T-helper 1 cell treated with Interleukin-12 subunit alpha and Interleukin-12 subunit beta and Interleukin-4 antibody, amounts not matched to agents 30 μg/mL and 1 μg/mL, for 36 hours (primary cell): Measurements from ENCODE around the gene NPR1.
A peak's percentile ranks its signal among the peaks of the same experiment; 100 is the strongest.
"Not testable (repeated sequence)": the region's sequence is repeated elsewhere in the genome, so short reads cannot be mapped to it uniquely, and the experiment has no call there.

Source experiments
- H3K27ac Mint-ChIP-seq: one replicate; pipeline ENCODE4 v1.8.0; 2021; ENCODE audit warnings: mild to moderate bottlenecking, mixed read lengths
- H3K27me3 Mint-ChIP-seq: one replicate; pipeline ENCODE4 v1.8.0; 2021; ENCODE audit warnings: low read depth, mixed read lengths
- H3K36me3 Mint-ChIP-seq: one replicate; pipeline ENCODE4 v1.8.0; 2021; ENCODE audit warnings: low read depth, mixed read lengths
- H3K4me1 Mint-ChIP-seq: one replicate; pipeline ENCODE4 v1.8.0; 2021; ENCODE audit warnings: low read depth, mixed read lengths
- H3K4me3 Mint-ChIP-seq: one replicate; pipeline ENCODE4 v1.8.0; 2021; ENCODE audit warnings: mild to moderate bottlenecking, moderate library complexity, mixed read lengths
- H3K9me3 Mint-ChIP-seq: one replicate; pipeline ENCODE4 v1.8.0; 2021; ENCODE audit warnings: mixed read lengths

The NPR1 gene

DNA sequence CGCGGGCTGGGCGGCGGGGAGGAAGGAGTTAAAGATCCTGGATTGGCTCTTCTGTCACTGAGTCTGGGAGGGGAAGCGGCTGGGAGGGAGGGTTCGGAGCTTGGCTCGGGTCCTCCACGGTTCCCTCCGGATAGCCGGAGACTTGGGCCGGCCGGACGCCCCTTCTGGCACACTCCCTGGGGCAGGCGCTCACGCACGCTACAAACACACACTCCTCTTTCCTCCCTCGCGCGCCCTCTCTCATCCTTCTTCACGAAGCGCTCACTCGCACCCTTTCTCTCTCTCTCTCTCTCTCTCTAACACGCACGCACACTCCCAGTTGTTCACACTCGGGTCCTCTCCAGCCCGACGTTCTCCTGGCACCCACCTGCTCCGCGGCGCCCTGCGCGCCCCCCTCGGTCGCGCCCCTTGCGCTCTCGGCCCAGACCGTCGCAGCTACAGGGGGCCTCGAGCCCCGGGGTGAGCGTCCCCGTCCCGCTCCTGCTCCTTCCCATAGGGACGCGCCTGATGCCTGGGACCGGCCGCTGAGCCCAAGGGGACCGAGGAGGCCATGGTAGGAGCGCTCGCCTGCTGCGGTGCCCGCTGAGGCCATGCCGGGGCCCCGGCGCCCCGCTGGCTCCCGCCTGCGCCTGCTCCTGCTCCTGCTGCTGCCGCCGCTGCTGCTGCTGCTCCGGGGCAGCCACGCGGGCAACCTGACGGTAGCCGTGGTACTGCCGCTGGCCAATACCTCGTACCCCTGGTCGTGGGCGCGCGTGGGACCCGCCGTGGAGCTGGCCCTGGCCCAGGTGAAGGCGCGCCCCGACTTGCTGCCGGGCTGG, at the start of gene NPR1:
TSS of gene NPR1 (plus strand) at position 170 of the 818 bp plus-strand sequence. CDS start at position 591, 421 bp downstream.
- peak within 1 kb of the TSS; percentile 76 for H3K4me3 Mint-ChIP-seq
- peaks cover 3% of the 10 kb centered on the region for H3K36me3 Mint-ChIP-seq
- H3K27ac Mint-ChIP-seq = no peak within 1 kb of the TSS
- H3K27me3 Mint-ChIP-seq = peaks cover 59% of the 10 kb centered on the region
- H3K9me3 Mint-ChIP-seq = no peaks in the 10 kb centered on the region
- H3K4me1 Mint-ChIP-seq = peaks cover 16% of the 10 kb centered on the region

GRCh38 chr1:153629343-153629665, 49.2 kb upstream of the NPR1 start:
- no peak overlapping the region for H3K27ac Mint-ChIP-seq

GRCh38 chr1:153629971-153630370, 48.5 kb upstream of the NPR1 start:
- Mint-ChIP-seq H3K27ac (no peak overlapping the region), H3K27me3 (no peaks in the 10 kb centered on the region), H3K4me1 (peaks cover 12% of the 10 kb centered on the region), H3K4me3 (no peak overlapping the region), H3K9me3 (no peaks in the 10 kb centered on the region), H3K36me3 (peaks cover 6% of the 10 kb centered on the region)

More at GRCh38 chr1:153629343-153629665, 49.2 kb upstream of the NPR1 start:
- Mint-ChIP-seq H3K36me3 (peaks cover 2% of the 10 kb centered on the region), H3K4me3 (no peak overlapping the region), H3K4me1 (peaks cover 12% of the 10 kb centered on the region), H3K27me3 (no peaks in the 10 kb centered on the region), H3K9me3 (no peaks in the 10 kb centered on the region)

GRCh38 chr1:153630384-153630783, 48.1 kb upstream of the NPR1 start:
- Mint-ChIP-seq H3K4me3 (no peak overlapping the region), H3K27ac (no peak overlapping the region), H3K9me3 (no peaks in the 10 kb centered on the region), H3K36me3 (peaks cover 6% of the 10 kb centered on the region), H3K27me3 (no peaks in the 10 kb centered on the region), H3K4me1 (peaks cover 12% of the 10 kb centered on the region)

DNA sequence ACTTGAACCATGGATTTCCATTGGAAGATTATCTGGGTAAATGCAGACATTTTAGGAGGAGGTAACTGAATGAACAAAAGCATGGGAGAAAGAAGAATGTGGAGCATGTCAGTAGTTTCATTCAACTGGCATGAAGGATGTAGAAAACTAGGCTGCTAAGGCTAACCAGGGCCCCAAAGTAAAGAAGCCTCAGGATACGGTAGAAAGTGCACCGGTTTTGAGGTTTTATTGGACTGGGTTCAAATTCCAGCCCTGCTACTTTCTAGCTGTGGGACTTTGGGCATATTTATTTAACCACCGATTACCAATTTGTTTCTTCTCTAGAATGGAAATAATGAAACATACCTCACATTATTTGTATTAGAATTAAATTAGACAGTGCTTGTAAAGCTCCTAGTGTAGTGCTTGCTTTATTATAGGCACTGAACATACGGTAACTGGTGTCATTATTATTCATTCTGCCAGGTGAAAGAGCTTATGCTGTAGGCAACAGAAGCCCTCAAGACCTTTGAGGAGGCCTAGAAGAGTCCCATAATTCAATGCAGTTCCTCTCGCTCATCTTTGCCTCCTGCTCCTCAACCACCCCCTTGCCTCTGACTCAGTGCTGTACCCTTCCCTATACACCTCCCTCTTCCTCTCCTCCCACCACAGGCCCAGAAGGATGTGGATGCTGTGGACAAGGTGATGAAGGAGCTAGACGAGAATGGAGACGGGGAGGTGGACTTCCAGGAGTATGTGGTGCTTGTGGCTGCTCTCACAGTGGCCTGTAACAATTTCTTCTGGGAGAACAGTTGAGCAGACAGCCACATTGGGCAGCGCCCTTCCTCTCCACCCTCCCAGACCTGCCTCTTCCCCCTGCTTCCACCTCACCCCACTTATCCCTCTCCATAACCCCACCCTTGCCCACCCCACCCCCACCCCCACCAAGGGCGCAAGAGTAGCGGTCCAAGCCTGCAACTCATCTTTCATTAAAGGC, 47.2 kb upstream of the NPR1 start:
- Mint-ChIP-seq H3K9me3 (no peaks in the 10 kb centered on the region), H3K4me1 (peaks cover 12% of the 10 kb centered on the region), H3K36me3 (peaks cover 6% of the 10 kb centered on the region), H3K27ac (no peak overlapping the region), H3K27me3 (no peaks in the 10 kb centered on the region), H3K4me3 (no peak overlapping the region)

DNA sequence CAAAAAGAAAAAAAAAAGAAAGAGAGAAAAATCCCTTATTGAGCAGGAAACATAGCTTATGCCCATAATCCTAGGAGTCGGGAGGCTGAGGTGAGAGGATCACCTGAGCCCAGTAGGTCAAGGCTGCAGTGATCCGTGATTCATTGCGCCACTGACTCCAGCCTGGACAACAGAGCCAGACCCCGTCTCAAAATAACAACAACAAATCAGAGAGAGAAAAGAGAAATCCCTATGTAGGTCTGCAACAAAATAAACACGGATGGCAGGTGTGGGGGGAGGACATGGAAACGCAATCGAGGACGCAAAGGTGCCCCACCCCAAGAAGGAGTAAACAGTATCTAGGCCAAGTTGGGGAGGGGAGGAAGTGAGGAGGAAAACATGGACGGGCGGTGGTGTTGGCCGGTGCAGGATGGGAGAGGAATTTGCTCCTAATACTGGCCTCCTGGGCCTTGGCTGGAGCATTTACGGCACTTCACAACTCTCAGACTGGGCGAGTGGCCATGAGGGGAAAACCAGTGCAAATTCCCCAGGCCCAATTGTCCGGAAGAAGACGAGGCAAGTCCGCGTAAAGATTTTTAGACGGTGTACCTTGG, 45.2 kb upstream of the NPR1 start:
- Mint-ChIP-seq H3K9me3 (no peaks in the 10 kb centered on the region), H3K4me1 (peaks cover 23% of the 10 kb centered on the region), H3K27ac (peak overlapping the region; percentile 100), H3K36me3 (peaks cover 18% of the 10 kb centered on the region), H3K4me3 (peak overlapping the region; percentile 94), H3K27me3 (no peaks in the 10 kb centered on the region)

DNA sequence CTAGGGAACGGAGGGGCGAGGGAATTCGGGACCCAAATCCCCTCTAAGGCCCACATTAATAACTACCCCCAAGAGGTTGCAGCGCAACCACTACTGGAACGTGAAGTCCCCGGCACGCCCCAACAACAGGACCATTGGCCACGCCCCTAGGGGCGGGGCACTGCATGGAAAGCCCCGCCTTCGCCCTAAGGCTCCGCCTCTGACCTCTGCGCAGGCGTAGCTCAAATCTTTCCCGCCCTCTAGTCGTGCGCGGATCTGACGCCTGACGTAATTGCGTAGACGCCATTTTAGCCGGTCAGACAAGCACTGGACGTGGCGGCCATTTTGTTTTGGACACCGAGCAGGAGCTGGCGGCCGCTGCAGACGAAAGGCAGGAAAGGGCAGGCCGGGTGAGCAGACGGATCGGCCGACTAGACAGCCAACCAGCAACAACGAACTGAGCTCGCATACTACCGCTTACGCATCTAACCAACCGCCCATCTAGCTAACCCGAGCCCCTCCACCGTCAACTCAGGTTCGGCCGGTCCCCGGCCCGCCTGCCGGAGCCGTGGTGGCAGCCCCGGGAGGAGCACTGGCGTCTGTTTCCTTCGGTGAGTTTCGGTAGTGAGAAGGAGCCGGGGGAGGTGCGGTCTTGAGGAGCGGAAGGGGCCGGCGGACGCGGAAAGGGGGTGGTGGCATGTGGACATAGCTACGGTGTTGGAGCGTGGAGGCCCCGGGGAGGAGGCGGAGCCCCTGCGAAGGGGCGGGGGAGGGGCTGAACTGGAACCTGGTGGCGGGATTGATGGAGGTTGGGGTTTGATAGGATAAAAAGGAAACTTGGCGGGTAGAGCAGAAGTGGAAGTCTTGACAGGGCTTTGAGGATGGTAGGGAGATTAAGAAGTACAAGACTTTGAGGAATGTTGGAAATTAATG, 44.5 kb upstream of the NPR1 start, which contains the start of gene CHTOP:
TSS of gene CHTOP (plus strand) at position 313 of the 912 bp plus-strand sequence. CDS start 2,523 bp downstream, outside the sequence.
- Mint-ChIP-seq H3K4me3 (peak within 1 kb of the TSS; percentile 94), H3K27ac (peak within 1 kb of the TSS; percentile 100), H3K36me3 (peaks cover 19% of the 10 kb centered on the region), H3K9me3 (no peaks in the 10 kb centered on the region), H3K4me1 (peaks cover 23% of the 10 kb centered on the region), H3K27me3 (no peaks in the 10 kb centered on the region)

DNA sequence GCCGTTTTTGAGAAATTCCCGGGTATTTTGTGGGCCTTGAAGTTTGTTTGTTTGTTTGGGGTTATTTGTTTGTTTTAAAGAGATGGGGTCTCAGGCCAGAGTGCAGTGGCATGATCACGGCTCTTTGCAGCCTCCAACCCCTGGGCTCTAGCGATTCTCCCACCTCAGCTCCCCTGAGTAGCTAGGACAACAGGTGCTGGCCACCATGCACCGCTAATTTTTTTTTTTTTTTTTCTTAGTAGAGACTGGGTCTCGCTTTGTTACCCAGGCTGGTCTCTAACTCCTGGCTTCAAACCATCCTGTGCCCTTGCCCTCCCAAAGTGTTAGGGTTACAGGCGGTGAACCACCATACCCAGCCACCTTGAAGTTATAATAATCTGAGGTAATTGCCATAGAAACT, 42.6 kb upstream of the NPR1 start:
- peaks cover 23% of the 10 kb centered on the region for H3K4me1 Mint-ChIP-seq

GRCh38 chr1:153636312-153636711, 42.2 kb upstream of the NPR1 start:
- no peak overlapping the region for H3K27ac Mint-ChIP-seq
- peaks cover 25% of the 10 kb centered on the region for H3K4me1 Mint-ChIP-seq
- peaks cover 27% of the 10 kb centered on the region for H3K36me3 Mint-ChIP-seq
- H3K27me3 Mint-ChIP-seq = no peaks in the 10 kb centered on the region
- no peaks in the 10 kb centered on the region for H3K9me3 Mint-ChIP-seq
- H3K4me3 Mint-ChIP-seq = peak overlapping the region; percentile 67

More for the DNA sequence above, 42.6 kb upstream of the NPR1 start:
- Mint-ChIP-seq H3K9me3 (no peaks in the 10 kb centered on the region), H3K4me3 (peak overlapping the region; percentile 67), H3K36me3 (peaks cover 23% of the 10 kb centered on the region), H3K27me3 (no peaks in the 10 kb centered on the region), H3K27ac (no peak overlapping the region)

DNA sequence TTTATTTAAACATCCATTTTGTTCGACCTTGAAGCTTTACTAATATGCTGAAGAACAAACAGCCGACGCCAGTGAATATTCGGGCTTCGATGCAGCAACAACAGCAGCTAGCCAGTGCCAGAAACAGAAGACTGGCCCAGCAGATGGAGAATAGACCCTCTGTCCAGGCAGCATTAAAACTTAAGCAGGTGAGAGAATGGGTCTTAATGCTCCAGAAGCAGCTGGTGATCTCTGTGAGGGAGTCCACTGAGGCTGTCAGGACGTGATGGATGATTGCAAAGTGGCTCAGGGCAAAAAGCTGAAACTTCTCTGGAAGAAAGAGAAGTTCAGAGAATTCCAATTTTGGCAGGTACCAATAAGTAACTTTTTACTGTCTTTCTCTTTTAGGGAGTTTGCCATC, 40.2 kb upstream of the NPR1 start:
- Mint-ChIP-seq H3K4me3 (no peak overlapping the region), H3K36me3 (peaks cover 45% of the 10 kb centered on the region), H3K27ac (no peak overlapping the region), H3K4me1 (peaks cover 18% of the 10 kb centered on the region), H3K9me3 (no peaks in the 10 kb centered on the region), H3K27me3 (no peaks in the 10 kb centered on the region)

- H3K27ac Mint-ChIP-seq = no peak overlapping the region
- no peak overlapping the region for H3K4me3 Mint-ChIP-seq
- H3K9me3 Mint-ChIP-seq = no peaks in the 10 kb centered on the region
- H3K4me1 Mint-ChIP-seq = peaks cover 26% of the 10 kb centered on the region
- peaks cover 53% of the 10 kb centered on the region for H3K36me3 Mint-ChIP-seq
- no peaks in the 10 kb centered on the region for H3K27me3 Mint-ChIP-seq
These were observed 39.2 kb upstream of the NPR1 start for GRCh38 chr1:153639280-153639679.

DNA sequence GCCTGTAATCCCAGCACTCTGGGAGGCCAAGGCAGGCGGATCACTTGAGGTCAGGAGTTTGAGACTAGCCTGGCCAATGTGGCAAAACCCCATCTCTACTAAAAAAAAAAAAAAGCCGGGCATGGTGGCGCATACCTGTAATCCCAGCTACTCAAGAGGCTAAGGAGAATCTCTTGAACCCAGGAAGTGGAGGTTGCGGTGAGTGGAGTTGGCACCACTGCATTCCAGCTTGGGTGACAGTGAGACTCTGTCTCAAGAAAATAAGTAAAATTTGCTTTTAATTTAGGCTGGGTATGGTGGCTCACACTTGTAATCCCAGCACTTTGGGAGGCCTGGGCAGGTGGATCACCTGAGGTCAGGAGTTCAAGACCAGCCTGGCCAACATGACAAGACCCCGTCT, 38.3 kb upstream of the NPR1 start:
- H3K4me1 Mint-ChIP-seq = peaks cover 29% of the 10 kb centered on the region
- not testable (repeated sequence) for H3K9me3 Mint-ChIP-seq, H3K4me3 Mint-ChIP-seq, H3K27ac Mint-ChIP-seq, H3K27me3 Mint-ChIP-seq
- H3K36me3 Mint-ChIP-seq = peaks cover 58% of the 10 kb centered on the region

- Mint-ChIP-seq H3K27me3 (no peaks in the 10 kb centered on the region), H3K36me3 (peaks cover 64% of the 10 kb centered on the region), H3K4me3 (no peak overlapping the region), H3K9me3 (no peaks in the 10 kb centered on the region), H3K4me1 (peaks cover 35% of the 10 kb centered on the region), H3K27ac (no peak overlapping the region)
These were observed 37.6 kb upstream of the NPR1 start for GRCh38 chr1:153640861-153641260.
